GF-D8 (cell line): ENCODE results near the gene RNF112.
A peak's percentile ranks its signal among the peaks of the same experiment; 100 is the strongest.

Experiments
- DNase-seq: peaks from one replicate; lab custom pipeline; 2025; lab: John Stamatoyannopoulos, UW

Gene RNF112

DNA sequence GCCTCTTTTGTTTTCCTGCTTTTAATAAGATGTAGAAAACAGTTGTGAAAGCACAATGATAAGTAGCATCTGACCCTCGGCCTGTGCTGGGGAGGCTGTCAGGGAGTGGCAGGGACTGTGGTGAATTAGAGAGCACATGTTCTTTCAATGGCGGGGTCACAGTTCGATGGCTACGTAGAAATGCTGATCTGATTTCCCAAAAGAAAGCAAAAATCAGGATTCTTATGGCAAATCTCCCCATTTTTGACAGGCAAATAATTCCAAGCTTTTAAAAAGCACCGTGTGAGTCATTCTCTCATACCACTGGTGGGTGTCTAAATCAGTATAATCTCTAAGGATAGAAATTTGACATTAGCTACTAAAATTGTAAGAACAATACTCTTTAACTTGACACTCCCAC is 36.9 kb upstream of the RNF112 start:
- DNase-seq, result no peak

DNA sequence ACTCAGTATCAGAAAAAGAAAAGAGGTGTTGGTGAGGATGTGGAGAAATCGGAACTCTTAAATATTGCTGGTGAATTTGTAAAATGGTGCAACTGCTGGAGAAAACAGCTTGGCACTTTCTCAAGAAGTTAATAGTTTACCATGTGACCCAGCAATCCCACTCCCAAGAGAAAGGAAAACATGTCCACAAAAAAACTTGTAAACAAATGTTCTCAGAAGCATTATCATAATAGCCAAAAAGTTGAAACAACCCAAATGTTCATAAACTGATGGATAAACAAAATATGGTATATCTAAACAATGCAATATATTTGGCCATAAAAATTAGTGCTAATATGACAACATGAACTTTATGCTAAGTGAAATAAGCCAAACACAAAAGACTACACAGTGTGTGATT is 35.3 kb upstream of the RNF112 start:
- DNase-seq, result no peak

DNA sequence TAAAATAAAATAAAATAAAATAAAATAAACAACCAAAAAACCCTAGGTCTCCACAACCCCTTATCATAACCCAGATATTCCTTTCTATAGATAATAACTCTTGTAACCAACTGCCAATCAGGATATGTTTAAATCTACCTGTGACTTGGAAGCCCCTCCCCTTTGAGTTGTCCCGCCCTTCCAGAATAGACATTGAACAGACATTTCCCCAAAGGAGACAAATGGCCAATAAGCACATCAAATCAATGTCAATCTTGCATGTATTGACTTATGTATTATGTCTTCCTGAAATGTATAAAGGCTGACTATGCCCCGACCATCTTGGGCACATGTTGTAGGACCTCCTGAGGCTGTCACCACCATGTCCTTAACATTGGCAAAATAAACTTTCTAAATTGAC is 34.2 kb upstream of the RNF112 start:
- no peak for DNase-seq

DNA sequence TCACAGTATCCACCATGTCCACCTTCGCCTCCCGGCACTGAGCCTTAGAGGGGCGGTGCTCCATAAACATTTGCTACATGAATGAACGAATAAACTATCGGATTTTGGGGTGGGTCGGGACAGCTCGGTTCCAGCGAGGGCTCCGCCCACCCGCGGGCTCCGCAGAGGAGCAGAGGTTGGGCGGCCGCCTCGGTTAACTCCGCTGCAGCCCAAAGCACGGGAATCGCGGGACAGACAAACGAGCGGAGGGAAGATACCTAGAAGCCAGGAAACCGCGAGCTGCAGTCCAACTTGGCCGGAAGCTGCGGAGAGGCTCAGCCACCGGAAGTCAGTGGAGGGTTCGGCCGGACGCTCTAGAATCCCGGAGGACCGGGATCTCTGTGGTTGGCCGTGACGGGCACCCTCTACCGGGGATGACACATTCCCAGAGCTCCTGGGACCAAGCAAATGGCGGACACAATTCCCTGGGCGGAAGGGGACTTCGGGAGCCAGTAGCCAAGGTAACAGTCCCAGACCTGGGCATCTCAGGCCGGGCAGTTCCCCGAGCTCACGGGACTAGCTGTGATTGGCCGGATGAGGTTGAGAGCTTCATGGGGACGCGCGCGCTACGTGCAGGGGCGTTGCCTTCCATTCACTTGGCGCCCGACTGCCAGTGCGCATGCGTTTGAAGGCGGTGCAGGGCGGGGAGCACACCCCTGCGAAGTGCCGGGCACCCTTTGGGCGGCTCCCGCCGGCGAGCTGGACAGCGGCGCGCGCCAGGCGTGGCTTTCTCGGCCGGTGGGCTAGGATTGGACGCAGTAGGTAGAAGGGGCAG is 33.2 kb upstream of the RNF112 start:
- DNase-seq, result peak; percentile 85

DNA sequence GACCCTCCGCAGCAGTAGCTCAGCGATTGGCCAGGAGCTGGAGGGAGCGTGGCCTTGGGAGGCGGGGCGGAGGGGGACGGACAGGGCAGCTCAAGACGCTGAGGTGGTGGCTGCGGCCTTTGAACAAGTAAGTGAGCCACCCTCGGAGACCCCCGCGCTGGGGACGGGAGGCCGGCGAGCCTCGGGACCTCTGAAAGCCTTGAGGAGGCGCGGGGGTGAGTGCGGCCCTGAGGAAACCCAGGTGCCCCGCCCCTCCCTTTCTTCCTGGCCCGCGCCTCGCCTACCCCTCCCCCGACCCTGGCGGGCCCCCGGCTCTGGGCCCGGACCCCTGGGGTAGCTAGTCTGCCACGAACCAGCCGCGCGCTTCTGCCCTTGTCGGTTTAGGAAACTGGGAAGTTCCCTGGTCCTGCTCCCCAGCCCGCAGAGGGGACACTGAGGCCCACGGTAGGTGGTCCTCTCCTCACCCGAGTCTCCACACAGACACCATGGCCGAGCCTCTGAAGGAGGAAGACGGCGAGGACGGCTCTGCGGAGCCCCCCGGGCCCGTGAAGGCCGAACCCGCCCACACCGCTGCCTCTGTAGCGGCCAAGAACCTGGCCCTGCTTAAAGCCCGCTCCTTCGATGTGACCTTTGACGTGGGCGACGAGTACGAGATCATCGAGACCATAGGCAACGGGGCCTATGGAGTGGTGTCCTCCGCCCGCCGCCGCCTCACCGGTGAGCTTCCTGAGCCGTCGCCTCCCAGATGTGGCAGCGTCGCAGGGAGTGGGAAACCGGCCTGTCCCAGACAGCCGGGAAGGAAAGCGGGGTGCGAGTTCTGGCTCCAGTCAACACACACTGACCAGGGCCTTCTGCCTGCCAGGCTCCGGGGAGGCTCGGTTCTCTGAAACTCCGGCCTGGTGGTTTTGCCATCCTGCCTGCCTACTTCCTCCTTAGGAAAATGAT is 32.3 kb upstream of the RNF112 start, which contains the start of gene MAPK7:
MAPK7 (plus strand) TSS at position 83 of the 945 bp plus-strand sequence; CDS start at position 486, 403 bp downstream.
- no peak for DNase-seq

DNA sequence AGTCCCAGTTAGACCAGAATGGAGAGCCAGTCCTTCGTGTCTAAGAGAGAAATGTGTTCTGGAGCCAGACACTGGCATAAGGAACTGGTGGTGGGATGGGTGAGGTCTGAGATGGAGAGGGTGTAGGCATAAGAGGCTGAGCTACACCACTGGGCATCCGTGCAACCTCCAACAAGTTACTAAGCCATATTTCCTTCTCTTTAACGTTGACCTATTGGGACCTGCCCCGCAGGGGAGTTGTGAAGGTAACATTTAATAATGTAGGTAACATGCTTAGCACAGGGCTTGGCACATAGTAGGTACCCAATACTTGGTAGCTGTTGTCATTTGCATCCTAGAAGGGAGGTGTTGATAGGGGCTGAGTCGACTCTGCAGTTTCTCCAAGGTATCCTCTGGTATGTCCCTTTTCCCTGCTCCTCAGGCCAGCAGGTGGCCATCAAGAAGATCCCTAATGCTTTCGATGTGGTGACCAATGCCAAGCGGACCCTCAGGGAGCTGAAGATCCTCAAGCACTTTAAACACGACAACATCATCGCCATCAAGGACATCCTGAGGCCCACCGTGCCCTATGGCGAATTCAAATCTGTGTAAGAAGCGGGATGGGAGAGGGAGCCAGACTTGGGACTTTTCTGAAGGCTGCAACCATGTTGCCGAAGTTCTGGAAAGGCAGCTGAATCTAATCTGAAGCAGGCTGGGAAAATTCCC is 31.5 kb upstream of the RNF112 start:
- no peak for DNase-seq

DNA sequence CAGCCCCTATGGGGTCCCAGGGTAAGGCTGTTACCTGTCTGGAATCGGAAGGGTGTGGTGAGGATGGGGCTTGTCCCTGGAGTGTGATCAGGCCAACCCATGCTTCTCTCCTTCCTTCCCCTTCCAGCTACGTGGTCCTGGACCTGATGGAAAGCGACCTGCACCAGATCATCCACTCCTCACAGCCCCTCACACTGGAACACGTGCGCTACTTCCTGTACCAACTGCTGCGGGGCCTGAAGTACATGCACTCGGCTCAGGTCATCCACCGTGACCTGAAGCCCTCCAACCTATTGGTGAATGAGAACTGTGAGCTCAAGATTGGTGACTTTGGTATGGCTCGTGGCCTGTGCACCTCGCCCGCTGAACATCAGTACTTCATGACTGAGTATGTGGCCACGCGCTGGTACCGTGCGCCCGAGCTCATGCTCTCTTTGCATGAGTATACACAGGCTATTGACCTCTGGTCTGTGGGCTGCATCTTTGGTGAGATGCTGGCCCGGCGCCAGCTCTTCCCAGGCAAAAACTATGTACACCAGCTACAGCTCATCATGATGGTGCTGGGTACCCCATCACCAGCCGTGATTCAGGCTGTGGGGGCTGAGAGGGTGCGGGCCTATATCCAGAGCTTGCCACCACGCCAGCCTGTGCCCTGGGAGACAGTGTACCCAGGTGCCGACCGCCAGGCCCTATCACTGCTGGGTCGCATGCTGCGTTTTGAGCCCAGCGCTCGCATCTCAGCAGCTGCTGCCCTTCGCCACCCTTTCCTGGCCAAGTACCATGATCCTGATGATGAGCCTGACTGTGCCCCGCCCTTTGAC is 30.3 kb upstream of the RNF112 start:
- no peak for DNase-seq

DNA sequence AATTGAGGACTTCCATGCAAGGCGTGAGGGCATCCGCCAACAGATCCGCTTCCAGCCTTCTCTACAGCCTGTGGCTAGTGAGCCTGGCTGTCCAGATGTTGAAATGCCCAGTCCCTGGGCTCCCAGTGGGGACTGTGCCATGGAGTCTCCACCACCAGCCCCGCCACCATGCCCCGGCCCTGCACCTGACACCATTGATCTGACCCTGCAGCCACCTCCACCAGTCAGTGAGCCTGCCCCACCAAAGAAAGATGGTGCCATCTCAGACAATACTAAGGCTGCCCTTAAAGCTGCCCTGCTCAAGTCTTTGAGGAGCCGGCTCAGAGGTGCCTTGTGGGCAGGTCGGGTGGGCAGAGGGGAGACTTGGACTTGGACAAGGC is 29.7 kb upstream of the RNF112 start:
- no peak for DNase-seq

GRCh38 chr17:19381741-19382444 is 29.1 kb upstream of the RNF112 start:
- DNase-seq, result no peak

- no peak for DNase-seq
Observed at GRCh38 chr17:19382531-19383444, 28.2 kb upstream of the RNF112 start.

- DNase-seq, result no peak
Observed at GRCh38 chr17:19383681-19384470, 27.2 kb upstream of the RNF112 start.

DNA sequence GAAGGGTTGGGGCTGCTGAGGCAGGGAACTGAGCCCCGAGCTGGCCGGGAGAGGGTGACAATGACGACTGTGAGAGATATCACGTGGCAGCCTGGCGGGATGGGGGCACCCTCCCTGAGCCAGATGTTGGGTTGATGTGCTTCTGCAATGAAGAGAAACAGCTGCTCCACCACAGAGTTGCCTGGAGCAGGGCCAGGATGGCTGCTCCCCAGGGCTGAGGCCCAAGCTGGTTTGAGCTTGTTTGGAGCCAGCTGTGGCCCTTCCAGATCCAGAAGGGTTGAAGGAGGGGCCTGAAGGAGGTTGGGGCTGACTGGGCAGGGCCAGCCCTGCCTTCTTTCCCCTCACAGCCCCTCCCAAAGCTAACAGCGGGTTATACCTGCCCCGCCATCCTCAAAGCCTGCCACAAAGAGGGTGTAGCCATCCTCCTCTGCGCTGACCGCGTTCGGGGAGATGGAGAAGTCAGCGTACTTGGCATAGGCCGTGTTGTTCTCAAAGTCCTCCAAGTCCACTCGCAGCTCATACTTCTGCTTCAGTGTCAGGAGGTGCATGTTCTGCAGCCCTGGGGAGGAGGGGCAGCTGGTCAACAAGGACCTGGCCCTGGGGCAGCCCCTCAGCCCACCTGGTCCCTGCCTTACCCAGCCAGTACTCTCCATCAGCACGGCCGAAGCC is 26.2 kb upstream of the RNF112 start:
- DNase-seq, result peak; percentile 29

- no peak for DNase-seq
Observed at GRCh38 chr17:19385521-19385983, 25.5 kb upstream of the RNF112 start.

- DNase-seq, result no peak
Observed at GRCh38 chr17:19386051-19386929, 24.7 kb upstream of the RNF112 start.

DNA sequence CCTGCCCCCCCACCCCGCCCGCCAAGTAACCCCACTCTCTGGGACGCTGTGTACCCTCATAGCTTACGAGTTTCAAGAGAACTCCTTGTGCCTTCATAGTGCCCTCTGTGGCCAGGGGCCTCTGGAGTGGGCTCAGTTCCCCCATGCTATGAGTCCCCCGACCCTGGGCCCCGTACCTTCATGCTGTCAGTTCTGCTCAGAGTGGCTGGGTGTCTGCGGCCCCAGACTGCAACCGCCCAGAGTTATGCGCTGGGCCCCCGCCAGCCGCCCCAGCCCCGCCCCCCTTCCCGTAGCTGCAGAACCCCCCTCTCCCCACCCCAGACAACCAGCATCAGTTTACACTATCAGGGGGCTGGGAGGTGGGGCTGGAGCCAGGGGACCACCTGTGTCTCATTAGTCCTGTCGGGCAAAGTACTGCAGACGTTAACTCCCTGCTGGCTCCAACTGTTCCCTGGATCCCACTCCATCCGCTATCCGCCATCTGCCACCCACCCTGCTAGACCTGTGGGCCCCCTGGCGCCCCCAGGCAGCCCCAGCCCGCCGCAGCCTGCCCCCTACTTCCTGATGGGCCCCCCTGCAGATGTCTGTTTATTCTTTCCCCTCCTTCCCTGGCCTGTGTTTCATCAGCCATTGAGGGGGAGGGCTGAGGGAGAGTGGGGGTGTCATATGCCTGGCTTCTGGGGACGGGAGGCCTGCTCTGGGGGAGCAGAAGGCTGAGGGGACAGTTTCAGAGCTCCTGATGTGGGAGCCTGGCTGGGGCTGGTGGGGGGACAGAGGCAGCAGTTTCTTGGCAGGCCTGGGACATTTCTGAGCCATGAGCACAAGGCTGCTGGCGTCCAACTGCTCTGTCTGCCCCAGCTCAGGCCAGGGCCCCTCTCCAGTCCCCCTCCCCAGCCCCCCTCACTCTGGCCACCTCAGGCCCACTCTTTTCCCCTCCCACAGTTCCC is 23.8 kb upstream of the RNF112 start, which contains the start of gene MFAP4:
MFAP4 (minus strand) TSS at position 217 of the 947 bp plus-strand sequence; CDS start at position 182, 35 bp downstream.
- no peak for DNase-seq
